Loucy (cell line): ENCODE measurements around the gene SCYL1.

Experiments used
- H2AFZ ChIP-seq: fragments of 200-600 bp; sonication (generic); 2 replicates; pipeline ENCODE4 v1.6.0; 2016; ENCODE audit warnings: antibody characterized with exemption, mild to moderate bottlenecking, low read length, moderate library complexity
- H3F3A ChIP-seq: fragments of 200-600 bp; 2 replicates; pipeline ENCODE4 v1.6.0; 2016; ENCODE audit warnings: antibody characterized with exemption, low read depth, mild to moderate bottlenecking
- H3K27me3 ChIP-seq: fragments of 200-600 bp; sonication (generic); 2 replicates; pipeline ENCODE4 v1.6.1; 2014; ENCODE audit warnings: low read length, mild to moderate bottlenecking; ENCODE audit not compliant: insufficient read depth, poor library complexity, severe bottlenecking
- H3K36me3 ChIP-seq: fragments of 200-600 bp; sonication (generic); 2 replicates; pipeline ENCODE4 v1.6.1; 2016; ENCODE audit warnings: low read length; ENCODE audit not compliant: insufficient read depth
- H3K4me1 ChIP-seq: fragments of 200-600 bp; sonication (generic); 2 replicates; pipeline ENCODE4 v1.5.1; 2014; ENCODE audit warnings: low read length, mild to moderate bottlenecking; ENCODE audit not compliant: insufficient read depth, poor library complexity, severe bottlenecking
- H3K4me2 ChIP-seq: fragments of 200-600 bp; sonication (generic); 2 replicates; pipeline ENCODE4 v1.6.0; 2014; ENCODE audit warnings: antibody characterized with exemption, low read length, low read depth, mild to moderate bottlenecking; ENCODE audit not compliant: poor library complexity, severe bottlenecking
- H3K4me3 ChIP-seq: fragments of 200-600 bp; sonication (generic); 2 replicates; pipeline ENCODE4 v1.5.1; 2014; ENCODE audit warnings: low read length, mild to moderate bottlenecking, mixed read lengths; ENCODE audit not compliant: poor library complexity, severe bottlenecking
- H3K79me2 ChIP-seq: fragments of 200-600 bp; sonication (generic); 2 replicates; pipeline ENCODE4 v1.6.1; 2014; ENCODE audit warnings: low read length; ENCODE audit not compliant: insufficient read depth
- H3K9ac ChIP-seq: fragments of 200-600 bp; sonication (generic); 2 replicates; pipeline ENCODE4 v1.6.0; 2014; ENCODE audit warnings: mild to moderate bottlenecking, low read depth, low read length, moderate library complexity; ENCODE audit not compliant: poor library complexity, severe bottlenecking
- H3K9me2 ChIP-seq: fragments of 200-600 bp; sonication (generic); replicated peaks from 2 replicates; pipeline ENCODE4 v1.6.1; 2016; ENCODE audit warnings: low read depth, low read length, mixed read lengths
- H3K9me3 ChIP-seq: fragments of 200-600 bp; sonication (generic); 2 replicates; pipeline ENCODE4 v1.6.1; 2014; ENCODE audit warnings: mild to moderate bottlenecking, antibody characterized with exemption, low read length, low read depth; ENCODE audit not compliant: insufficient read depth
- H4K20me1 ChIP-seq: fragments of 200-600 bp; sonication (generic); 2 replicates; pipeline ENCODE4 v1.6.0; 2014; ENCODE audit warnings: antibody characterized with exemption, low read length, mild to moderate bottlenecking; ENCODE audit not compliant: insufficient read depth, poor library complexity, severe bottlenecking
- EZH2phosphoT487 ChIP-seq: fragments of 200-600 bp; IDR thresholded peaks from 2 replicates; pipeline ENCODE4 v1.6.1; 2018; ENCODE audit warnings: antibody characterized with exemption, mild to moderate bottlenecking, moderate library complexity, borderline replicate concordance
- TF ChIP-seq, protein P1 (sequence below): fragments of 200-600 bp; sonication (generic); conservative IDR thresholded peaks from 2 replicates; pipeline ENCODE4 v1.5.1; 2014; ENCODE audit warnings: mild to moderate bottlenecking, antibody characterized with exemption, low read length

The SCYL1 gene

GRCh38 chr11:65504674-65505465 is 20.0 kb upstream of the SCYL1 start:
- H3K9ac ChIP-seq: peak overlapping the region; percentile 100
- H3K36me3 ChIP-seq: peaks cover 69% of the 10 kb centered on the region
- peaks cover 79% of the 10 kb centered on the region for H4K20me1 ChIP-seq
- peaks cover 78% of the 10 kb centered on the region for H3K79me2 ChIP-seq
- peaks cover 35% of the 10 kb centered on the region for H3K4me1 ChIP-seq
- H3K4me2 ChIP-seq: peak overlapping the region; percentile 98
- H3K27me3 ChIP-seq: peaks cover 40% of the 10 kb centered on the region
- TF ChIP-seq EZH2phosphoT487: no peak
- TF ChIP-seq, protein P1, sequence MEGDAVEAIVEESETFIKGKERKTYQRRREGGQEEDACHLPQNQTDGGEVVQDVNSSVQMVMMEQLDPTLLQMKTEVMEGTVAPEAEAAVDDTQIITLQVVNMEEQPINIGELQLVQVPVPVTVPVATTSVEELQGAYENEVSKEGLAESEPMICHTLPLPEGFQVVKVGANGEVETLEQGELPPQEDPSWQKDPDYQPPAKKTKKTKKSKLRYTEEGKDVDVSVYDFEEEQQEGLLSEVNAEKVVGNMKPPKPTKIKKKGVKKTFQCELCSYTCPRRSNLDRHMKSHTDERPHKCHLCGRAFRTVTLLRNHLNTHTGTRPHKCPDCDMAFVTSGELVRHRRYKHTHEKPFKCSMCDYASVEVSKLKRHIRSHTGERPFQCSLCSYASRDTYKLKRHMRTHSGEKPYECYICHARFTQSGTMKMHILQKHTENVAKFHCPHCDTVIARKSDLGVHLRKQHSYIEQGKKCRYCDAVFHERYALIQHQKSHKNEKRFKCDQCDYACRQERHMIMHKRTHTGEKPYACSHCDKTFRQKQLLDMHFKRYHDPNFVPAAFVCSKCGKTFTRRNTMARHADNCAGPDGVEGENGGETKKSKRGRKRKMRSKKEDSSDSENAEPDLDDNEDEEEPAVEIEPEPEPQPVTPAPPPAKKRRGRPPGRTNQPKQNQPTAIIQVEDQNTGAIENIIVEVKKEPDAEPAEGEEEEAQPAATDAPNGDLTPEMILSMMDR: no peak
- peaks cover 65% of the 10 kb centered on the region for H3F3A ChIP-seq
- H3K9me2 ChIP-seq: no peaks in the 10 kb centered on the region
- H3K4me3 ChIP-seq: peak overlapping the region; percentile 95
- H3K9me3 ChIP-seq: no peaks in the 10 kb centered on the region
- H2AFZ ChIP-seq: no peak overlapping the region

- Histone ChIP-seq H3K36me3 (peaks cover 64% of the 10 kb centered on the region), H3K9ac (peak overlapping the region; percentile 100), H4K20me1 (peaks cover 71% of the 10 kb centered on the region)
Observed at GRCh38 chr11:65505466-65506289, 19.2 kb upstream of the SCYL1 start.

GRCh38 chr11:65506290-65506771 is 18.6 kb upstream of the SCYL1 start:
- Histone ChIP-seq H3K9me3 (no peaks in the 10 kb centered on the region), H3K4me3 (peak overlapping the region; percentile 95), H3F3A (peaks cover 62% of the 10 kb centered on the region), H3K9me2 (no peaks in the 10 kb centered on the region), H4K20me1 (peaks cover 64% of the 10 kb centered on the region), H3K9ac (peak overlapping the region; percentile 100), H3K4me1 (peaks cover 37% of the 10 kb centered on the region), H3K36me3 (peaks cover 57% of the 10 kb centered on the region), H3K4me2 (peak overlapping the region; percentile 98), H2AFZ (no peak overlapping the region), H3K79me2 (peaks cover 63% of the 10 kb centered on the region), H3K27me3 (peaks cover 25% of the 10 kb centered on the region)
- TF ChIP-seq, protein P1: no peak
- TF ChIP-seq EZH2phosphoT487: no peak

More at GRCh38 chr11:65505466-65506289, 19.2 kb upstream of the SCYL1 start:
- peak overlapping the region; percentile 98 for H3K4me2 ChIP-seq
- no peak for TF ChIP-seq EZH2phosphoT487
- TF ChIP-seq, protein P1: no peak
- H3K9me3 ChIP-seq: no peaks in the 10 kb centered on the region
- H3K79me2 ChIP-seq: peaks cover 70% of the 10 kb centered on the region
- H3K27me3 ChIP-seq: peaks cover 32% of the 10 kb centered on the region
- no peaks in the 10 kb centered on the region for H3K9me2 ChIP-seq
- H3K4me1 ChIP-seq: peaks cover 37% of the 10 kb centered on the region
- no peak overlapping the region for H2AFZ ChIP-seq
- H3K4me3 ChIP-seq: peak overlapping the region; percentile 95
- peaks cover 65% of the 10 kb centered on the region for H3F3A ChIP-seq
